ENCODE results near the gene CETN2.
"Not testable (repeated sequence)": the region's sequence is repeated elsewhere in the genome, so short reads cannot be mapped to it uniquely, and the experiment has no call there.

CETN2 gene

DNA sequence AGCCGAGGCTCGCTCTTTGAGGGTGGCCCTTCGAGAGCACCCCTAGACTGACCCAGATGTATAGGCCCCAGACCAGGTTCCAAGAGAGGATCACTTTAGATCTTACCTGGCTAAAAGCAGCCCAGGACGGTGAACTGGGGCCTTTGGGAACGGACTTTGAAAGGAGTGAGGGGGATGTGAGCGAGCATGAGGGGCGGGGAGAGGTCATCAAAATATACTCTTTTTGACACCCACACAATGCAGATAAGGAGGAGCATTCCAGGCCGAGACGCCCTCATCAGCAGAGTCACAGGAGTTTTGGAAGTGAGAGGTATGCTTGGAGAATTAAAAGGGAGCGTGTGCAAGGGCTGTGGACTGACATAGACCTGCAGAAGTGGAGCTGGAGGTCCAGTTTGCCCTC is 834 bp upstream of the CETN2 start:
- DNase-seq = no peak

DNA sequence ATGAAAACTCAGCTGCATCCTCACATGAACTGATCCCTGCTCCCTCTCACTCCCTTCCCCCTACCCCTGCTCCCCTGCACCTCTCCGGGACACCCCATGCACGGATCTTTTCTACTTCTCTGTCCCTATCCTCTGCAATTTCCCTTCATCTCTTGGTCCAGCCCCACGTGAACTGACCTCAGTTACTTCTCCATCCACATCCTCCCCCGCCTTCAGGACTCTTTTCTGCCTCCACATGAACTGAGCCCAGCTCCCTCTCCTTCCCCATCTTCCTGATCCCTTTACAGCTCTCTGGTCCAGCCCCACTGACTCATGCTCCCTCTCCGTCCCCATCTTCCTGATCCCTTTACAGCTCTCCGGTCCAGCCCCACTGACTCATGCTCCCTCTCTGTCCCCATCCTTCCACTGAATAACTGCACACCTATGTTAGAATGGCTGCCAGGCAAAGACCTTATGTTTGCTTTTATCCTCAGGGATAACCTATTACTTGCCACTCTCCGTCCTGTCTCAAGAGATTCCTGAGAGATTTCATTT is 5.6 kb downstream of the CETN2 start:
- DNase-seq = no peak

DNA sequence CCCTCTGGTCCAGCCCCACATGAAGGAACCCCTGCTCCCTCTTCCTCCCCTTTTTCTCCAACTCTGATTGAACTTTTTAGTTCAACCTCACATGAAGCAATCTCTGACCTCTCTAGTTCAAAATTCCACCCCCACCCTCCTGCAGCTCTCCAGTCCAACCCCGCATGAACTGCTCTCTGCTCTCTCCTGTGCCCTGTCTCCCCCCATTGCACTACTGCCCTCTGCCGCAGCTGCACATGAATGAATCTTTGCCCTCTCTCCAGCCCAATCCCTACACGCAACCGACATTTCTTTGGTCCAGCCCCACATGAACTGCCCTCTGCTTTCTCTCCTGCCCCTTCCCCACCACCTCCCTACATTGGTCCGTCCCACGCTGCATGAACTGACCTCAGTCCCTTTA is 6.9 kb downstream of the CETN2 start:
- no peak for DNase-seq

DNA sequence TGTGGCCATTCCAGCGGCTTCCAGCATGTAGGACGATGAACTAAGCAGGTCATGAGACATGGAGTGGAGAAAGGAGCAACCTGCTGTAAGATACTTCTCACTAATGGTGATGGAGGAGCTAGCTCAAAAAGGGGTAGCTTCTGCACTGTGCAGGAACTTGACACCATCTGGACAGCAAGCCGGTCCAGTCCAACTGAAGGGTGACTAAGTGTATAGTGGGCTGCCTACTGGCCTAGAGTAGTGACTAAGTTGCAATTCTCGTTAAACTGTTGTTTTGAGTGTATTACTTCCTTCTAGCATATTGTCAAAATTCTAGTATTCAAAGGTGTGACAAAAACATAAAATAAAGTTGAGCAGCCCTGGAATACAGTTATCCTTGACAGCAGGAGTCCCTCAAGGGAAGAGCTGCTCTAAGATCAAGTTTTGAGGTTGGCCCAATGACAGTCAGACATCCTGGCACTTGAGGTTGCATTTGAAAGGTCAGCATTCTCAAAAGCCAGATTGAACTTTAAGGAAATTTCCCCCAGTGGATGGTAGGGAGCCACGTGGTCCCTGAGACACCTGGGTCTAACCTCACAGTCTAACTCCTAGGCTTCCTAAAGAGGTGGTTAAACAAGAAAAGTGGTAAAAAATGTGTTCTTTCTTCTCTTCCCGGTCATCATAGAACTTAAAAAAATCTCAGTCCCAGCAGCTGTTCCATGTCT is 8.0 kb downstream of the CETN2 start:
- no peak for DNase-seq

DNA sequence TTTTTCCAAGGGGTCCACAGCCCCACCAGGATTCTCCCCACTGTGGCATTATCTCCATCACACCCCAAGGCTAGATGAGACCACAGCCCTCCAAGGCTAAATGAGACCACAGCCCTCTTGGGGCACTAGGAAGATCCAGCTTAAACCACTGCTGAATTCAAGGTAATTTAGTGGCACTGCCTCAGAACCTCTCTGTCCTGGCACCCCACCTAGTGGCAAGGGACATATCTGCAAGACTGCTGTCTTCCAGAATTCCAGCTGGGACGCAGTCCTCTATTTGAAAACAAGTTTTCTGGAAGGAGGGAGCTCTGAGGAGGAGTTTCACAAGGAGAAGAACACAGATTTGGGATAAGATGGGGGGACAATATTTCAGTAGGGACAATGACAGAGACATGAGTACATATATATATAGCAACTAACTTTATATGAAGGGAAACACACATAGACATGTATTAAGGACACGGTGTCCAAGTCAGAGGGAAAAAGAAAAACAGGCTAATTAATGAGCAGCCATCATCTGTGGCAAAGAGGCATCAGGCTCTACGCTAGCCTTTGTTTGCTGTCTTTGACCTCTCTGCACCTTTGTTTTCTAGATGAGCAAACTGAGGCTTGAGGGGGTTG is 9.3 kb downstream of the CETN2 start:
- no peak for DNase-seq

DNA sequence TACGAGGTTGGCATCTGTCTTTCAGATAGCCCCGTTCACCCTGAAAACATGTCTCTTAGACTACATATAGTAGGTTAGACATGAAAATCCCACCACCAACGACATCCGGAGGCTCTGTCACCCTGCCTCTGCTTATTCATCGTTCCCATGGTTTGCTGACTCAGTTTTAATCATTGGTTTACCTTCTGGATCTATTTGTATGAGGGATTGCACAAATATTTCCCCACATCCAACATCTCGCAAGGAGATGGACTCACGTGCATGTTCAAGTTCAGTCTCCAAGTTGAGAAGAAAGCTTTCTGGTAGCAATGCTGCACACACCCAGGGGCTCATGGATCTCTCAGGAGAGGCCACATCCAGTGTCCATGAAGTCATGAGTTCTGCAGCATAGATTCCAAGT is 10.8 kb downstream of the CETN2 start:
- DNase-seq = no peak

DNA sequence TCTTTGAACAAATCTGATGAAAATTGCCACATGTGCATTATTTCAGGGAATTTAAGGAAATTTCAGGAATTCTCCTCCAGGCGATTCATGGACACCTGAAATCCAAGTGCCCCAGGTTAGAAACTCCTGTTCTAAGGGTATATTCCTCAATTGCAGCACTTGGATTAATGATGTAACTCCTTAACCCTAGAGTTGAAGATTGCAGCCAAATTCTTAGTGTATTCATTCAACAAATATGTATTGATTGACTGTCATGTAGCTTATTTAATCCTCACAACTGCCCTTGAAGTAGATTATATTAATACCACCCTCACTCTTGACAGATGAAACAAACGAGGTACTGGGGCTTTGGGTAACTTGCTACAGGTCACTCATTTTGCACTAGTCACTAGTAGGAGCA is 11.3 kb downstream of the CETN2 start:
- no peak for DNase-seq

DNA sequence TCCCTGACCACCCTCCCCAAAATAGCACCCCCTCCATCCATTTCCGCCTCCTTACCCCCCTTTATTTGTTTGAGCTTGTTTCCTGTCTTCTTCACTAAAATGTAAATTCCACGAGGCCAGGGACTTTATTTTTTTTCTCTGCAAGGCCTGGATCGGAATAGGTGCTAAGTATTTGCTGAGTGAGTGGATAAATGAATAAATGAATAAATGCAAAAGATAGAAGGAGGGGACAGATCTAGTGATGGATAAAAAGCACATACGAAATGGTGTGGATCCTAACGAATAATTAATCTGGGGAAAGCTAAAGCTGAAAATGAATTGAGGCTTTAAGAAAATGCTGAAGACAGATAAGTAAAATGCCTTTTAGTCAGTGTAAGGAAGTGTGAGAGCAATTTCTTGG is 12.2 kb downstream of the CETN2 start:
- DNase-seq = no peak

DNA sequence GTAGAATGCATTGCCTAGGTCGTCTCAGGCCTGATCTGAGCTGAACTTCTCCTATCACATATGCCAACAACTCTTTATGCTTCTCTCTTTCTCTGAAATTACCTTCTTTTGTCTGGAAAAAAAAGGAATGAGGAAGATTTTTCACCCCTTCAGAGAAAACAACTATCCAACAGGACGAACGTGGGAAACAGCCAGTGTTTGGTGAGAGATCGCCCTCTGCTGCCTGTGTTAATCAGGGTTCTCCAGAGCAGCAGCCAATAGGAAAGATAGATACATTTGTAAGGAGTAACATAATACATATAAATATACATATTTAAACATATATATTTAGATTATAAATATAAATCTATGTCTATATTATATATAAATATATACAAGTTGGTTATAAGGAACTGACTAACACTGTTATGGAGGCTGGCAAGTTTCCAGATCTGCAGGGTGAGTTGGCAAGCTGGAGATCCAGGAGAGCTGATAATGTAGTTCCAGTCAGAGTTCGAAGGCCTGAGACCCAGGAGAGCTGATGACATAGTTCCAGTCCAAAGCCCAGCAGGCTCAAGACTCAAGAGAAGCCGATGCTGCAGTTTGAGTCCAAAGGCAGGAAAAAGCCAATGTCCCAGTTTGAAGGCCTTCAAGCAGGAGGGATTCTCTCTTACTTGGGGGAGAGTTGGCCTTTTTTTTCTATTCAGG is 13.3 kb downstream of the CETN2 start:
- no peak for DNase-seq

DNA sequence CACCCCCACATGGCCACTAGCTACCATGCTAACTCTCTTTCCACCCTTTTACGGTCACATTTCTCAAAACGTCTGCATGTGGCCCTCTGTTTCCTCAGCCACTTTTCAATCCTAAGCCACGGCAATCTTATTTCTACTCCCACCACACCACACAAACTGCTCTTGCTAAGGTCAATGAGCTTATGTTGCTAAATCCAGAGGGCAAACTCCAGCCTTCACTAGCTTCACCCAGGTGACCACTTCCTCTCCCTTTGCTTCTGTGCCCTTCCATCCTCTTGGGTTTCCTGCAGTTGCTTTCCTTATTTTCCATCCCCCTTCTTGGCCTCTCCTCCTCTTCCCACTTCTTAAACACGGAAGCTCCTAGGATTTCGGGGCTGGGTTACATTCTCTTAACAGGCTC is 16.5 kb downstream of the CETN2 start:
- no peak for DNase-seq

DNA sequence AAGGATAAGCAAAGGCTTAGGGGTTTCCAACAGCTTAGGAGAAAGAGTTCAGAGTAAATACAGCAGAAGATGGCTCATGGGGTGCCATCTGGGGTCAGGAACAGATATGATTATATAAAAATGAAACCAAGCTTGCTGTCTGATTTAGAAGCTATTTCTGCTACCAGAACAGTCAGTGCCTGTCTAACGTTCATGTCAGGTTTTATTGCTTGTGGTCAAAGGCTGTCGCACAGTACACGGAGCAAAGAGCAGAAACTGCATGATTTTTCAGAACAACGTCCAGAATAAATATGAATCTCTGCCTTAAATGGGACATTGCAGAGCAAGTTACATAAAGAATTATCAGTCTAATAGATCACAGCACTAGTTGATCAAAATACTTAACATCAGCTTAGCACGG is 17.4 kb downstream of the CETN2 start:
- no peak for DNase-seq

DNA sequence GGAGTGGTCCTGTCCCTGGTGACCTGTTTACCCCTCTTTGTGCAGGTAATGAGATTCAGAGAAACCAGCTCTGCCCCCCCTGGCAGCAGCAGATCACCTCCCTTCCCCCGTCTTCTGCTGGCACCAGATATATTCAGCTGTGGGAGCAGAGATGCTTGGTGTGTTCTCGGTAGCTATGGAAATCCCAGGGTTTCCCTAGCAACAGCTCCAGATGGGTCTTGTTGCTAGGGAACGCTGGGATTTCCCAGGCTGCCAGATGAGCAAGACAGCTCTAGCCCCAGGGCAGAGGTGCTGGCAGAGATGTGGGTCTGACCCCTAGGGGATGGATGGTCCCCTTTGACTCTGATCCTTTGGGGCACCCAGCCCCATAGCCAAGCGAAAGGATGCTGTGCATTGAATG is 20.2 kb downstream of the CETN2 start:
- DNase-seq = no peak

DNA sequence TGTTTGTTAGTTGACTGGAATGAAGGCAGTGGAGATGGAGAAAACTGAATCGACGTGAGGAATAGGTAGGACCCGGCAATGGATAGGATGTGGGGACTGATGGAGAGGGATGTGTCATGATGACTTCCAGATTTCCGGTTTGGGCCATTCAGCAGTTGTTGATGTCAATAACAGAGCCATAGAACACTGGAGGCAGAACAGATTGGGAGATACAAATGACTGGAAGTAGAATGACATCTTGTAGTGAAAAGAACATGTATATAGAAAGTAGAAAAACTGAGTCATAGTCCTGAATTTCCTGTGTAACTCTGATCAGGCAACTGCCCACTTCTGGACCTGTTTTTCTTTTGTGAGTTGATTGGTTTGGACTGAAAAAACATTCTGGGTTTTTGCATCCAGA is 24.5 kb downstream of the CETN2 start:
- no peak for DNase-seq

DNA sequence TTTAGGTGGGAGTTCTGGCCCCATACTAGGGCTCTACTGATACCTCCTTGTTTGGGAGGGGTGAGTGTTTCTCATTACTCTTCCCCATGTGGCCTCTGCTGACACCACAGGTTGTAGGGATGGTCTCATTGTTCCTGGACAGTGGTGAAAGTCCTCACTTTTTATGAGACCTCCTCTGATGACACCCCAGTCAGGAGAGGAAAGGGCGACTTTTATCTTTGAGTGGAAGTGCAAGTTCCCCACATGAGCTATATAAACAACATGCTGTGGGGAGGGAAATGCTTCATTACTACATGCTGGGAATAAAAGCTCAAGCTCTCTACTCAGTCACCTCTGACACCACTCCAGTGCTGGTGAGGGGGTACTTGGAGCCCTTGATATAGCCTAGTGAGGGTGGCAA is 31.6 kb downstream of the CETN2 start:
- no peak for DNase-seq

DNA sequence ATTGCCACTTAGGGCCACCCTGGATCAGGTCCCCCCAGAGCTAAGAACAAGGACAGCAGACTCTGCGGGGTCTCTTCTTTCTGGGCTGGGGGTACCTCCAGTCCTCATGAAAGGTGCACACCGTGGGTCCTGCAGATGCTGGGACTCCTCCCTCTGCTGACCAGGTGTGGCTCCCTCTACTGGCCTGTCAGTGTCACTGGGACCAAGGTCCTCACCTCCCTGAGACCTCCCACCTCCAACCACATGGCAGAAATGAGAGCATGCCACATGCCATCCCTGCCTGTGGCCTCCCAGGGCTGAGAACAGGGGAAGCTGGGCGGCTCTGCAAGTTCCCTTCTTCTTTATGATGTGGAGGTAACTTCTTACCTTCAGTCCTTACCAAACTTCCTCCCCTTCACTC is 43.5 kb downstream of the CETN2 start:
- not testable (repeated sequence) for DNase-seq
